HG02981 (cell line): Measurements from ENCODE around the gene TUBB6.

Experiments
- ATAC-seq: cut with Tn5 transposase; IDR thresholded peaks from one replicate; pipeline ENCODE4 v1.9.1; 2021; ENCODE audit warnings: mild to moderate bottlenecking, moderate library complexity; ENCODE audit not compliant: unreplicated experiment

The TUBB6 gene

DNA sequence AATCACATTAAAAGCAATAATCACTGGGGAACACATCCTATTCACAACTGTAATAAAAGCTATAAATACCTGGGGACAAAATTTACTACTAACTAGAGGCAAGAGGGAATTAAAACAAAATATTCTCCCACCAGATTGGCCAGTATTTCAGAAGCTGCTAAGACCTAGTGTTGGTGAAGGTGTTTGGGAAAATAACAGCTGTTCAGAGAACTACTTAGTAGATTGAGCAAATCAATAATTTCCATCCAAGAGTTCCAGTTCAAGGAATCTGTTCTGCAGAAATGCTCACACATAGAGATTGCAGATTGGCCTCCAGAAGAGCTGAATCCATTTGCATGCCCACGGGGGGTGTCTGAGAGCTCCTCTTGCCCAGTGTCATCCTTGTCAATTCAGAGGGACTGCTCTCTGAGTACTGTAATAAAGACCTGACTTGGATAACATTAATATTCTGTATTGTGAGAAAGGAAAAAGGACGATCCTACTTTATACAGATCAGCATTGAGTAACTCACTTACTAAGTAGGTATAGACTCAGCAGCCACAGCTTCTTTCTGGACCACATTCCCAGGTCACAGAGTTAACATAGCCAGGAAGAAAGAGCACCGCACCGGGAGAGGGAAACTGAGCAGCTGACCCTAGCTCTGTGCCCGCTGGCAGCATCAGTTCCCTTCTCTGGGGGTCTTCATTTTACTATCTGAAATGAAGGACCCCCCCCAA, 5.6 kb downstream of the TUBB6 start:
- ATAC-seq: no peak

DNA sequence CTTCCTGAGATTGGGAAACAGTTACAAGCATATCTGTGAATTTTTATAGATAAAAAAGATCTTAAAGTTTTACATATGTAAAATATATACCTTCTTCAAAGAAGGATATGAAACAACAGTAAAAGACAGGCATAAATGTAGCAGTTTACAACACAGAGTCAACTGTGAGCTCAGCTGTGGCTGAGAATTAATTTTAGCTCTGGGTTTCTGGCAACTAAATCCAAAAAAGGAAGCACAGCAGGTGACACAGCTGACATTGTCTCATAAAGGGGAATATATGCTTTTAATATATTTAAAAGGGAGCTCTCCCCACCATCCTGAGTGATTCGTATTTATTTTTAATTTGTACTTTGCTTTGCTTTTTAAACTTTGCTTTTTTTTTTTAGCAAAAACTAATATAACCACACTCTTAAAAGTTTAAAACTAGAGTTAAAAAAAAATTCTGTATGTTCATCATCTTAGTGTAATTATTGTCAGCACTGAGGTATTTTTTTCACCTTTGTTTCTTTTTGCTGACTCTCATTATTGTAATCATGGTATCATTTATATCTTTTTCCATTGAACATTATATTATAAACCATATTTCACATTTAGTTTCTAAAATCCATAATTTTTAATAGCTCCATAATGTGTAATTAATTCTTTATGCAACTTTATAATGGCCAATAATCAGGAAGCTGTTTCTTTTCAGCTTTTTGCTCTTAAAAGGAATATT, 6.7 kb downstream of the TUBB6 start:
- ATAC-seq: no peak

DNA sequence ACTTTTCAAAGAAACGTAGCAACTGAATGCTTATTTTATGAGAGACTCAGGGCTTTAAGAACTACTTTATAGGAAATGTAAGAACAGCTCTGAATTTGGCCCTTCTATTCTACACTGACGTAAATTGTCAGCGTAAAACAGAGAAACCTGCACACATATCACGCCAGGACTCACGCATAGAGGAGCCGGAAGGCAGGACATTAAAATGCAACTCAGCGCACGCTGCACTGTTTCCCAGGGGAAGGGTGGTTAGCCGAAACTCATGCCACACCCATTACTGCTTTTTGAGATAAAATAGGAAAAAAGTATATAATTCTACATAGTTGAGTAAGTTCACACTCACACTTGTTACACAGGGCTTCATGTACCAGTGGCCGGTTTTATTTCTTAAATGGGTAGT, 7.4 kb downstream of the TUBB6 start:
- ATAC-seq: no peak

DNA sequence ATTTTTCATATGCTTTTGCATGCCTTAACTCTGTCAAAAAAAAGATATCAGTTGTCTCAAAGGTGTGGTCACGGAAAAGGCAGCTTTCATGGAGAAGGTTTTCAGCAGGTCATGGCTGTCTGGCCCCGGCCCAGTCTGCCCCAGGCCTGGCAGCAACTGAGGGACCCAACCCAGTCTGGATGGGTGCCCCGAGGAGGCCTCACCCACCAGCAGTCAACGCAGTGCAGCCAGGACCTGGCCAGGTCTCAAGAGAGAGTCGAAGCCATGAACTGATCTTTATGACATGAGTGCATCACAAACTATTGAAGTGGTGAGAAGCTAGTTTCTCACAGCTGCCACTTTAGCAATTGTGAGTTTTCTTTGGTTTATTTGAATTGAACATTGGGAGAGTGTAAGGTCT, 7.9 kb downstream of the TUBB6 start:
- ATAC-seq: no peak

DNA sequence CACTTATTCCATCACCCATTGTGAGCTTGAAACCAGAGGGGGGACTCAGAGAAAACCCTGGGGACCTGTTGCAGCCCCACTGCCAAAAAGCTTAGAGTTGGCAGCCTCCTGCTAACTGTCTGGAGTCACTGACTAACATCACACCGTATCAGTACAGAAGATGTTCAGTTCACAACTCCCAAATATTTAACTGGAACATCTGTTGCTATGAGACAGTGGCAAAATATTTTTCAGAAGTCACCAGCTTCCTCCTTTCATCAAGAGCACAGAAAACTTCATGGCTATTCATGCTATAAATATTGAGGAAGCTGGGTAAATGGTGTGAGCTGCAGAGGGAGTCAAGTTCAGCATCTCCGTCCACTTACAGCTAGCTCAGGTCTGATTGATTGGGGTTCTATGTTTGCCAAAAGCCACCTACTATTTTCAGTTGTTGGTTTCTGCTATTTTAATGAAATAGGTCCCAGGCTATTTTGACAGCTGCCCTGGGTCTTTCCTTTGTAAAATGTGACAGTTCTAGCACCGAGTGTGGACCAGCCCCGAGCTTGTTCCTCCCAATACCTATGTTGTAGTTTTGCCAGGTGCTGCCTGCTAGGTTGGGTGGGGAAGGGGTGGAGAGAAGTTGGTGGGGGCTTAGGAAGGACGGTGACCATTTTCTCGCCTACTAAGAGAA, 9.8 kb downstream of the TUBB6 start:
- peak; percentile 33 for ATAC-seq

DNA sequence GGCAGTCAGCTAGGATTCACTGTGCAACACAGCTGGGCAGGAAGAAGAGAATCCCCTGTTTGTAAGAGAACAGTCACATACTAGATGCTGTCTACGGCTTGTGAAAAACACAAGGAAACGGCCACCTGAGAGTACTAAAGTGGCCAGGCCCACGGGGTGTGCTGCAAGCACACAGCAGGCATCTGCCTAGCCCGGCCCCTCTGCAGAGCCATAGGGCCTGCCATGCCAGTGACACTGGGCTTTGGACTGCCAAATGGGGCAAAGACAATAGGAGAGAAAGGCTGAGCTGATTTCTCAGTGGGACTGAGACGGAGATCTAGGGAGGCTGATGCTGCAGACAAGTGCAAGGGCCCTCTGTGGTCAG, 10.3 kb downstream of the TUBB6 start:
- ATAC-seq: no peak

DNA sequence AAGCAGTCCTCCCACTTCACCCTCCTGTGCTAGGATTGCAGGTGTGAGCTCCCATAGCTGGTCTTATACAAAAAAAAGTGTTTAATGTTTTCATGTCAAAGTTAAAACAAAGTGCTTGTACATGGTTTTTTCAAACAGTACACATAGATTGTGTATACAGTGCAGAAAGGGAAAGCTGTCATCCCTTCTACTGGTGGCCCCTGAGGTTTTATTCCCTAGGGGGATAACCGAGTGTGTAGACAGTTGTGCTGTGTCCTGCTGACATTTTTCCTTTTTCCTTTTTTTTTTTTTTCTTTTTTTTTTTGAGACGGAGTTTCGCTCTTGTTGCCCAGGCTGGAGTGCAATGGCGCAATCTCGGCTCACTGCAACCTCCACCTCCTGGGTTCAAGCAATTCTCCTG, 10.8 kb downstream of the TUBB6 start:
- ATAC-seq: no peak

DNA sequence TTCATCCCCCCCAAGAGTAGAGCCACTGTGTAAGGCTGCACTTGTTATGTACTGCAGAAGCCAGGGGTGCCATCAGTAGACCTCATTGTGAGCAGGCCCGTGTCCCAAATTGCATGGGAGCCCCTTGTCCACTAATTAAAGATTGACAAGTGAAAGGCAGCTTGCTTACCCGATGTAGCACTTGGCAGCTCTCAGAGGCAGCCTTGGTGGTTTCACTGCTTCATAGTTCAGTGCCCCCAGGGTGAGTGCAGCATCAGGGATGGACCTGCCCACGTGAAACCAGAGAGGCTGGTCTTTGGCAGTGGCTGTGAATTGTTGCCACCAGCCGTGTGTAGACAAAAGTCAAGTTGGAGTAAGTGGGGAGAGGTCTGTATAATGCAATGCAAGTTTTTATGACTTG, 13.3 kb downstream of the TUBB6 start:
- peak; percentile 65 for ATAC-seq

DNA sequence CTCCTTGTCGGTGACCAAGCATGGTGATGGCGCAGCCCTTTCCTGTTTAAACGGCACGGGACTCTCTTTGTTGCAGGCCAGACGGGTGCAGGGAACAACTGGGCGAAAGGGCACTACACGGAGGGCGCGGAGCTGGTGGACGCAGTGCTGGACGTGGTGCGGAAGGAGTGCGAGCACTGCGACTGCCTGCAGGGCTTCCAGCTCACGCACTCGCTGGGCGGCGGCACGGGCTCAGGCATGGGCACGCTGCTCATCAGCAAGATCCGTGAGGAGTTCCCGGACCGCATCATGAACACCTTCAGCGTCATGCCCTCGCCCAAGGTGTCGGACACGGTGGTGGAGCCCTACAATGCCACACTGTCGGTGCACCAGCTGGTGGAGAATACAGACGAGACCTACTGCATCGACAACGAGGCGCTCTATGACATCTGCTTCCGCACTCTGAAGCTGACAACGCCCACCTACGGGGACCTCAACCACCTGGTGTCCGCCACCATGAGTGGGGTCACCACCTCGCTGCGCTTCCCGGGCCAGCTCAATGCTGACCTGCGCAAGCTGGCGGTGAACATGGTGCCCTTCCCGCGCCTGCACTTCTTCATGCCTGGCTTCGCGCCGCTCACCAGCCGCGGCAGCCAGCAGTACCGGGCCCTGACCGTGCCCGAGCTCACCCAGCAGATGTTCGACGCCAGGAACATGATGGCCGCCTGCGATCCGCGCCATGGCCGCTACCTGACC, 17.1 kb downstream of the TUBB6 start:
- ATAC-seq: no peak

DNA sequence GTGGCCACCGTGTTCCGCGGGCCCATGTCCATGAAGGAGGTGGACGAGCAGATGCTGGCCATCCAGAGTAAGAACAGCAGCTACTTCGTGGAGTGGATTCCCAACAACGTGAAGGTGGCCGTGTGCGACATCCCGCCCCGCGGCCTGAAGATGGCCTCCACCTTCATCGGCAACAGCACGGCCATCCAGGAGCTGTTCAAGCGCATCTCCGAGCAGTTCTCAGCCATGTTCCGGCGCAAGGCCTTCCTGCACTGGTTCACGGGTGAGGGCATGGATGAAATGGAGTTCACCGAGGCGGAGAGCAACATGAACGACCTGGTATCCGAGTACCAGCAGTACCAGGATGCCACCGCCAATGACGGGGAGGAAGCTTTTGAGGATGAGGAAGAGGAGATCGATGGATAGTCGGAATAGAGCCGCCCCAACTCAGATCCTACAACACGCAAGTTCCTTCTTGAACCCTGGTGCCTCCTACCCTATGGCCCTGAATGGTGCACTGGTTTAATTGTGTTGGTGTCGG, 17.7 kb downstream of the TUBB6 start:
- ATAC-seq: no peak

DNA sequence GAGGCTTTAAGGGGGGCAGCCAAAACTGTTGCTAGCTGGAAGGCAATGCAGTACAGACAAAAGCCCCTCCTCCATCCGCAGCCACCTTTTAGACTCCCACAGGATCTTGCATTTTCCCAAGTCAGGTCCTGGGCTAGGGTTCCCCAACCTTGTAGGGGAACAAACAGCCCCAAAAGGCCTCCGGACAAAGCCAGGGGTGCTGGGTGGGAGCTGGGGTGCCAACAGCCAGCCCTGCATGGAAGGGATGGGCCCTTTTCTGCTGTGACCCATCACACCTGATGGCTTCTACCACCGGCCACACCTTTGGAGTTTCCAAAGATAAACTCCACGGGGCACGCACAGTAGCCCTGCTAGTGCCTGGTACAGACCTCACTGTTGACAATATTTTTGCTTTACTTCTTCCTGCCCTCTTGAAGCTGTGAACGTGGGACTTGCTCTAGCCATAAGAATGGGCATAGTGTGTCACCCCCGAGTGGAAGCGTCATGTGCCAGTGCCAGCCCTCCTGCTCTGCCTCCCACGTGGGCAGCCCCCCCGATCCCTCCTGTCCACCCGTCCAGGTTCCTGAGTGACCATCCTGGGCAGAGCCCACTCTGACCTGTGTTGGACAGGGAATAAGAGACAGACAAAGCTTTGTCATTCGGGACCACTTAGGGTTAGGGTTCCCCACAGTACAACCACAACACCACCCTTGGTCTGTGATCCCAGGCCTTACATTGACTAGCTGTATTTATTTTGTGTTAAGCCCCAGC, 18.8 kb downstream of the TUBB6 start:
- no peak for ATAC-seq

DNA sequence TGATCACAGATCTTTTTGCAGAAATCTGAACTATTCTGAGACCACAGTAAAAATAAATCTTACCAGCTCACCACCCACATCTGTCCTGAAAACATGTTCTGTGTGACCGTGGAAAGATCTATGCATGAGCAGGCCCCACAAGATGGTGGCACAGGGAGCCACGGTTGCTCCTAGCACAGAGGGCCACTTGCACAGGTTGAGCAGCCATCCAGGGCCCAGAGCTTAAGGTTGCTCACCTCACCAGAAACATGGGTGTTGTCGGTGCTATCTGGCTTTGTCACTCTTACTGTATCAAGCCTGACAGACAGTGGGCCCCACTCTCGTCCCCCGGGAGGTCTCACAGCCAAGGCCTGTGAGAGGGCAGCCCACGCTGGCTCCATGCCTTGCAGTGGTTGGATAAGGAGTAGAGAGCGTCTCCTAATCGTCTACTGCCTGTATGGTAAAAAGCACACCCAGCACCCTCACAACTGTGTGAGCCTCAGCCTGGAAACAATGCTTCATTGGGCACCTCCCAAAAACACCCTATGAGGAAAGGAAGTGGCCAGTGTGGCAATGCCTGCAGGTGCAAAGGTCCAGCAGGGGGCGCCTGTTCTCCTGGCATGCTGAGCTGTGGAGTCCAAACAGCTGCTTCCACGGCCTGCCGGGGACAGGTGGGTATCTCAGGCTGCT, 19.6 kb downstream of the TUBB6 start:
- ATAC-seq: peak; percentile 73

DNA sequence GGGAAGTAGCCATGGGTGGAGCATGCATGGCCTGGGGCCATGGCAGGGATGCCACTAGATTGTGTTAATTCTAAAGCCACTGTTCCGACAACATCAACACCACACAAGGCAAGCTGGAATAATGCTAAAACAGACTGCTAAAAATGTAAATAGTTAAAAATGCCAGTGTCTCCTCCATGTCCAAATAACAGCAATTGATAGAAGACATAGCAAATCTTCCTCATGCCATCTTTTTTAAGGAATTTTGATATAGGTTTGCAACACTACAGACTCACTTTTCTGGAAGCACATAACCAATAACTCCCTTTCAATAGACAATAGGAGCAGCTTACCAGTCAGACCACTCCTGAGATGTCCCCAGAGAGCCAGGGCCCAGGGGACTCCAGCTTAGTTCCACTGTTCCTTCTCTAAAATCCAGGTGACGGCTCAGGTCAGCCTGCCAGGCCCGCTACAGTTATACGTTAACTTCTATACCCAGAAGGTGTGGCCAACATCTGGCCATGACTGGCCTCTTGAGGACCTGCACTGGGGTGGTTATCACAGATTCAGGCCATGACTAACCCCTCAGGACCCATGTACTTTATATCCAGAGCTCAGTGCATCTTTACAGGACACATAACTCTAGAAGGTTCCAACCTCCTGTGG, 20.3 kb downstream of the TUBB6 start:
- ATAC-seq: no peak

DNA sequence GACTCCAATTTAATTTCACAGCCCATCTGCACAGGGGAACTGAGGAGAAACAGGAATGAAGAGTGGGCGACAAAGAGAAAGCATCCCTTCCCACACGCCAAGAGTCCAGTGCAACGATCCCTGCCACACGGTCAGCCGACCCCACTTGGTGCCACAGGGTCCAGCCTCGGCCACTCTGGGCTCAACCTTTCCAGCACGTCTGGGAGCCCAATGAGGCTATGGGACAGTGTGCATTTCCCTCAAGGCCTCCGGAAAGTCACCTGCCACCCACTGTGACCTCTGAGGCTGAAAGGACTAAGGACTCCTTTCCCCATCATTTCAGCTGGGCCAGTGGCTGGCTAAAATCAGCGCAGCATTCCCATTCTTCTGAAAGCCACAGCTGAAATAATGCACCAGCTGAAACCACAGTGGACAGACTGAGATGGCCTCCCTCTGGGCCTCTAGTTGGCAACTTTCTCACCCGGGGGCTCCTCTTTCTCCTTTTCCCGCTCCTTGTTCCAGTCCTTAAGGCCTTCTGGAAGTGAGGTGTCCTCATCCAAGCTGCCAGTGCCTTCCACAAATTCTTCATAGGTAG, 21.2 kb downstream of the TUBB6 start:
- no peak for ATAC-seq

DNA sequence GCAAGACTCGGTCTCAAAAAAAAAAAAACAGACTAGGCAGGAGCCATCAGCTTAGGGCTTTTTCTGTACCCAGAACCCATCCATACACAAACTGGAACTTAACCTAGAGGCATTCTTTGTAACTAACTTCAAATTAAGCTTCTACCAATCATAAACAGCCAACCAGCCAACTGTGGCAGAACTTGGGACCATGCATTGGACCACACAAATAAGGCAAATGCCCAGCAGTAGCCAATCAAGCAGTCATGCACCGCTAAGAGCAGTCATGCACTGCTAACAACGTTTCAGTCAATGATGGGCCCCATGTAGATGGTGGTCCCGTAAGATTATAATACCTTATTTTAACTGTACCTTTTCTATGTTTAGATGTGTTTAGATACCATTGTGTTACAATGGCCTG, 22.7 kb downstream of the TUBB6 start:
- no peak for ATAC-seq

DNA sequence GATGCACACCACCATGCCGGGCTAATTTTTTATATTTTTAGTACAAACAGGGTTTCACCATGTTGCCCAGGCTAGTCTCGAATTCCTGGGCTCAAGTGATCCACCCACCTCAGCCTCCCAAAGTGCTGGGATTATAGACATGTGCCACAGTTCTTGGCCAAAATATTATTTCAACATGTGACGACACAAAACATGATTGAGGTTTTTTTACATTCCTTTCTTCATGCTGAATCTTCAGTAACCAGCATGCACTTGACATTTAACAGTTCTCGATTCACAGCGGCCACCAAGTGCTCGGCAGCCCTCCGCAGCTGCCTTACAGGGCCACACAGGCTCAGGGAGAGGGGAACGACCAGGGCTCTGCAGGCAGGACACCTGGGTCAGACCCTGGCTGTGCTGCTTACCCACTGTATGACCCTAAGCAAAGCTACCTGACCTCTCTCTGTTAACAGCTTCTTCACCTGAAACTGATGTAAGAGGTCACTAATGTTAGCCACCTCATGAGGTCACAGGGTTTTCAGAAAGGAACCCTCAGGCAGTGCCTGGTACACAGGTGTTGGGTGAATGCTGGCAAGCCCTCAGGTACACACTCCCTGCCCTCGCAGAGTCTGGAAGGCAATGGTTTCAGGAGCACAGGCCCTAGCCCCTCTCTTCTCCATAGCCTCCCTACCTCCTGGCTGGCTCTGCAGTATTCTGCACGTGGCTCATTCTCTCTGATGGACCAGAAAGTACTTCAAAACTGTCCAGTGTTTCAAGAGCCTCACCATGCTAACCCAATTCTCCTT, 25.7 kb downstream of the TUBB6 start:
- ATAC-seq: no peak

DNA sequence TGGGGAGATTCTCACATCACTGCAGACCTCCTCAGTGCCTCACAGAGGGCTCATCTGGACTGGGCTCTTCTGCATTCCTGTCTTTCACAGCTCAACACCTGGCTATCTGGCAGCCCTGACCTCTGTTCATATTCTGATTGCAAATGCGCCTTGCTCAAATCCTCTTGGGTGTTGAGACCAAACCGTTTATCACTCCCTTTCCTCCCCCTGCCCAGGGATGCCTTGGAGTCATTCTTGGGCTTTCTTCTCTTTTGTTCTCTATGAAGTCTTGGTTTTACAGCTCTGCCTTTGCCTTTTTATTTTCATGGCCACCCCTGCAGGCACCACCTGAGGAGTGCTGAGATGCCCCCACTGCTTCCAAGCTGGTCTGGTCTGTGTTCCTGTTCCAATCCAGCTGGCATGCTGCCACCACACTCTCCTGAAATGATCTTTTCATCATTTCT, 26.3 kb downstream of the TUBB6 start:
- ATAC-seq: no peak

DNA sequence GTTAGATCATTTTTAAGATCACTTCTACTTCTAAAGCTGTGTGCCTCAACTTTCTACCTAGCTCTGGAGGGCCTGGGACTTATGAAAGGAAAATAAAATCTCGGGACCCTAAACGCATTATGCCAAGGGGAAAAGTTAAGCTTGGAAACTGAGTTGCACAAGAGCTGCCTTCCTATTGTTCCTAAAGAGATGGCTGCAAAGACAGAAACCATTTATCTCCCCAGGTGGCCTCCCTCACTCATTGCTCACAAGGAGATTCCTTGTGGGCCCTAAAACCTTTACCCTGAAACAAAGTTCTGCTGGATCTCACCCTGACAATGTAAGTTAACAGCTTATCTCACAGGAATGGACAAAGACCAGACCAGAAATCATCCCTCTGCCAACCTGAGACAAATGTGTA, 26.8 kb downstream of the TUBB6 start:
- no peak for ATAC-seq
